SK-N-SH (cell line): Measurements from ENCODE around the gene ANKRD39. TPM values are rescaled to one million over a fixed set of nuclear protein-coding genes. Genes with fewer than 3 reads are reported as not detected.

Experiments used
- CTCF ChIA-PET: fragments of 300-600, 350-600 bp; formaldehyde crosslinking; extraction: SDS; loops from one replicate; lab custom pipeline; 2021; lab: Yijun Ruan, JAX
- POLR2A ChIA-PET: fragments of 350-600 bp; sonication (Branson Sonifier 250); formaldehyde crosslinking; extraction: SDS; loops from one replicate; lab custom pipeline; 2020; ENCODE audit warnings: antibody characterized with exemption, inconsistent platforms; lab: Yijun Ruan, JAX
- DNase-seq: peaks from one replicate; pipeline ENCODE4 v3.0.0; 2012
- H2AFZ ChIP-seq: fragments of 200-600 bp; sonication (generic); 2 replicates; pipeline ENCODE4 v1.8.1; 2016; ENCODE audit warnings: antibody characterized with exemption, mild to moderate bottlenecking, low read depth
- H3F3A ChIP-seq: fragments of 200-600 bp; sonication (generic); replicated peaks from 2 replicates; pipeline ENCODE3; 2016; ENCODE audit warnings: antibody characterized with exemption, mild to moderate bottlenecking; ENCODE audit not compliant: insufficient read depth
- H3K27ac ChIP-seq, 2 experiments: fragments of 200-500 bp in 1 of 2; fragments of 200-600 bp in 1 of 2; sonication (Bioruptor generic) in 1 of 2; sonication (generic), shearing (Covaris generic) in 1 of 2; 2 replicates each; pipeline versions ENCODE4 v1.5.1 to v1.6.1; 2014 to 2016; ENCODE audit warnings: low read depth in 2 of 2, inconsistent platforms in 1 of 2, low read length in 1 of 2, mild to moderate bottlenecking in 1 of 2, mixed read lengths in 1 of 2
- H3K27me3 ChIP-seq: fragments of 200-600 bp; sonication (generic), shearing (Covaris generic); 2 replicates; pipeline ENCODE4 v1.6.1; 2016; ENCODE audit warnings: mixed run types; ENCODE audit not compliant: insufficient read depth
- H3K36me3 ChIP-seq, 2 experiments: fragments of 200-500 bp in 1 of 2; fragments of 200-600 bp in 1 of 2; sonication (Bioruptor generic) in 1 of 2; sonication (generic) in 1 of 2; replicated peaks in 1 of 2; 2 replicates each; pipeline versions ENCODE3 to v1.5.1; 2014 to 2016; ENCODE audit warnings: low read length in 1 of 2, mild to moderate bottlenecking in 1 of 2; ENCODE audit not compliant: insufficient read depth in 2 of 2, control insufficient read depth in 1 of 2
- H3K4me1 ChIP-seq, 2 experiments: fragments of 200-500 bp in 1 of 2; fragments of 200-600 bp in 1 of 2; sonication (Bioruptor generic) in 1 of 2; sonication (generic), shearing (Covaris generic) in 1 of 2; 2 replicates each; pipeline versions ENCODE4 v1.5.1 to v1.6.1; 2014 to 2016; ENCODE audit warnings: low read depth in 1 of 2, low read length in 1 of 2, mixed run types in 1 of 2; ENCODE audit not compliant: insufficient read depth in 2 of 2, control insufficient read depth in 1 of 2
- H3K4me2 ChIP-seq: fragments of 200-600 bp; sonication (generic), shearing (Covaris generic); 2 replicates; pipeline ENCODE4 v1.6.1; 2017; ENCODE audit warnings: mixed run types
- H3K4me3 ChIP-seq, 2 experiments: fragments of 200-500 bp in 1 of 2; fragments of 200-600 bp in 1 of 2; sonication (Bioruptor generic) in 1 of 2; sonication (generic), shearing (Covaris generic) in 1 of 2; 2 replicates each; pipeline versions ENCODE4 v1.5.1 to v1.8.1; 2014 to 2016; ENCODE audit warnings: low read depth in 2 of 2, inconsistent platforms in 1 of 2, low read length in 1 of 2, mild to moderate bottlenecking in 1 of 2, mixed read lengths in 1 of 2, moderate library complexity in 1 of 2
- H3K79me2 ChIP-seq: fragments of 200-600 bp; sonication (generic); 2 replicates; pipeline ENCODE4 v1.8.1; 2017; ENCODE audit warnings: mild to moderate bottlenecking; ENCODE audit not compliant: insufficient read depth
- H3K9ac ChIP-seq: fragments of 200-600 bp; sonication (generic); 2 replicates; pipeline ENCODE4 v1.6.1; 2017; ENCODE audit warnings: mixed run types
- H3K9me2 ChIP-seq: fragments of 200-600 bp; sonication (generic); 2 replicates; pipeline ENCODE4 v1.6.1; 2017; ENCODE audit warnings: mixed run types
- H3K9me3 ChIP-seq: fragments of 200-600 bp; sonication (generic); 2 replicates; pipeline ENCODE4 v1.6.1; 2017; ENCODE audit warnings: mixed run types, mild to moderate bottlenecking, moderate library complexity
- H4K20me1 ChIP-seq: fragments of 200-600 bp; sonication (generic); 2 replicates; pipeline ENCODE4 v1.6.1; 2017; ENCODE audit warnings: mild to moderate bottlenecking, mixed run types; ENCODE audit not compliant: insufficient read depth
- ELF1 ChIP-seq: IDR thresholded peaks from 2 replicates; pipeline ENCODE4 v1.4.0; 2012
- FOXM1 ChIP-seq: IDR thresholded peaks from 2 replicates; pipeline ENCODE4 v1.4.0; 2012; ENCODE audit warnings: low read depth, mild to moderate bottlenecking
- GATA2 ChIP-seq: sonication (generic); formaldehyde crosslinking; IDR thresholded peaks from 2 replicates; pipeline ENCODE4 v1.5.0; 2020; ENCODE audit warnings: mild to moderate bottlenecking, missing genetic modification reagents
- IRF3 ChIP-seq: fragments of 150-350 bp; IDR thresholded peaks from 2 replicates; pipeline ENCODE4 v1.6.1; 2016; ENCODE audit warnings: mild to moderate bottlenecking, low read depth, low read length
- MEF2A ChIP-seq: IDR thresholded peaks from 2 replicates; pipeline ENCODE4 v1.4.0; 2012; ENCODE audit warnings: low read depth, borderline replicate concordance
- MXI1 ChIP-seq: IDR thresholded peaks from 2 replicates; pipeline ENCODE4 v1.6.1; 2012; ENCODE audit warnings: mild to moderate bottlenecking, low read depth, low read length, improper control_type of control experiment
- NRF1 ChIP-seq: IDR thresholded peaks from 2 replicates; pipeline ENCODE4 v1.6.1; 2012; ENCODE audit warnings: low read depth, mild to moderate bottlenecking, low read length
- PBX3 ChIP-seq: IDR thresholded peaks from 2 replicates; pipeline ENCODE4; 2012
- POLR2AphosphoS5 ChIP-seq: IDR thresholded peaks from 2 replicates; pipeline ENCODE4 v1.6.1; 2012; ENCODE audit warnings: low read depth, low read length
- RCOR1 ChIP-seq: fragments of 150-350 bp; IDR thresholded peaks from 2 replicates; pipeline ENCODE4 v1.6.1; 2017; ENCODE audit warnings: antibody characterized with exemption, low read length
- REST ChIP-seq: IDR thresholded peaks from 2 replicates; pipeline ENCODE4 v1.6.1; 2012; ENCODE audit warnings: mild to moderate bottlenecking, low read depth, low read length, moderate library complexity
- RXRA ChIP-seq: IDR thresholded peaks from 2 replicates; pipeline ENCODE4 v1.4.0; 2012; ENCODE audit warnings: low read depth, mild to moderate bottlenecking, borderline replicate concordance
- SIN3A ChIP-seq: IDR thresholded peaks from 2 replicates; pipeline ENCODE4 v1.6.1; 2012; ENCODE audit warnings: low read depth, mild to moderate bottlenecking, low read length, moderate library complexity, borderline replicate concordance
- SMC3 ChIP-seq: IDR thresholded peaks from 2 replicates; pipeline ENCODE4 v1.6.1; 2012; ENCODE audit warnings: low read depth, low read length, improper control_type of control experiment
- USF2 ChIP-seq: fragments of 150-350 bp; IDR thresholded peaks from 2 replicates; pipeline ENCODE4 v1.6.1; 2017; ENCODE audit warnings: antibody characterized with exemption, low read length, low read depth, borderline replicate concordance
- ZBTB33 ChIP-seq: IDR thresholded peaks from 2 replicates; pipeline ENCODE4 v1.4.0; 2012; ENCODE audit warnings: low read depth, borderline replicate concordance
- polyA plus RNA-seq, 3 experiments: library from polyadenylated mRNA; depleted of rRNA; stranded (reverse); fragments of >200 nt; gene quantifications; 2 replicates each; pipeline ENCODE4 v1.2.3, GENCODE V29; 2012

The ANKRD39 gene
- polyA plus RNA-seq, 1 of the 3 experiments (the other 2 are of a cell fraction), result 11.8 TPM

- Histone ChIP-seq H3K4me3 (no peak overlapping the region), H3K27me3 (no peaks in the 10 kb centered on the region), H3K36me3 (no peaks in the 10 kb centered on the region), H4K20me1 (no peaks in the 10 kb centered on the region), H3K9ac (no peak overlapping the region), H2AFZ (no peak overlapping the region), H3F3A (no peaks in the 10 kb centered on the region), H3K9me3 (no peaks in the 10 kb centered on the region), H3K4me1 (peaks cover 0 to 17% of the 10 kb centered on the region in 2 experiments; a peak in 1 of 4 replicates), H3K4me2 (no peak overlapping the region), H3K27ac (peak overlapping the region in 1 of 2 experiments; percentile 53; a peak in 1 of 4 replicates), H3K9me2 (no peaks in the 10 kb centered on the region), H3K79me2 (no peaks in the 10 kb centered on the region)
- no peak for TF ChIP-seq MXI1
- no peak for TF ChIP-seq ELF1
- TF ChIP-seq FOXM1, result no peak
- TF ChIP-seq SMC3, result no peak
- TF ChIP-seq RCOR1, result no peak
- TF ChIP-seq PBX3, result no peak
- no peak for TF ChIP-seq USF2
- TF ChIP-seq IRF3, result no peak
- TF ChIP-seq POLR2AphosphoS5, result no peak
- no peak for TF ChIP-seq REST
- TF ChIP-seq SIN3A, result no peak
- TF ChIP-seq GATA2 (CRISPR knock-in tag), result no peak
- TF ChIP-seq MEF2A, result no peak
- TF ChIP-seq NRF1, result no peak
- no peak for TF ChIP-seq ZBTB33
- TF ChIP-seq RXRA, result no peak
- no peak for DNase-seq
- CTCF ChIA-PET, result no interaction called here
- POLR2A ChIA-PET, result no interaction called here
Measured at GRCh38 chr2:96804986-96805385, 52.8 kb downstream of the ANKRD39 start.
